ENCODE results near the gene C17orf75. TPM values are rescaled to one million over a fixed set of nuclear protein-coding genes. Genes with fewer than 3 reads are reported as not detected.

C17orf75 gene
- total RNA-seq, 1 experiment from 2014 or later, result 26.9 TPM

- Histone ChIP-seq H3K9me3 (ENCODE audit: low read depth, low read length, poor library complexity, severe bottlenecking) (no peaks in the 10 kb centered on the region), H3K27ac (ENCODE audit: low read depth, low read length, poor library complexity, severe bottlenecking) (no peak overlapping the region), H3K4me3 (ENCODE audit: low read depth, low read length, poor library complexity, severe bottlenecking) (no peak overlapping the region), H3K36me3 (ENCODE audit: insufficient read depth, low read length, poor library complexity, severe bottlenecking) (peaks cover 8% of the 10 kb centered on the region), H3K4me1 (ENCODE audit: insufficient read depth, low read length, poor library complexity, severe bottlenecking) (peaks cover 7% of the 10 kb centered on the region), H3K27me3 (replicated peaks; ENCODE audit: insufficient read depth, low read depth, low read length, poor library complexity) (no peaks in the 10 kb centered on the region)
- intact Hi-C loops (cut with micrococcal nuclease; ENCODE audit: unreplicated experiment), result no loop called here
- ChIA-PET CTCF (no interaction called here), POLR2A (ENCODE audit: low non-redundant PET) (no interaction called here)
- TF ChIP-seq, protein P1, sequence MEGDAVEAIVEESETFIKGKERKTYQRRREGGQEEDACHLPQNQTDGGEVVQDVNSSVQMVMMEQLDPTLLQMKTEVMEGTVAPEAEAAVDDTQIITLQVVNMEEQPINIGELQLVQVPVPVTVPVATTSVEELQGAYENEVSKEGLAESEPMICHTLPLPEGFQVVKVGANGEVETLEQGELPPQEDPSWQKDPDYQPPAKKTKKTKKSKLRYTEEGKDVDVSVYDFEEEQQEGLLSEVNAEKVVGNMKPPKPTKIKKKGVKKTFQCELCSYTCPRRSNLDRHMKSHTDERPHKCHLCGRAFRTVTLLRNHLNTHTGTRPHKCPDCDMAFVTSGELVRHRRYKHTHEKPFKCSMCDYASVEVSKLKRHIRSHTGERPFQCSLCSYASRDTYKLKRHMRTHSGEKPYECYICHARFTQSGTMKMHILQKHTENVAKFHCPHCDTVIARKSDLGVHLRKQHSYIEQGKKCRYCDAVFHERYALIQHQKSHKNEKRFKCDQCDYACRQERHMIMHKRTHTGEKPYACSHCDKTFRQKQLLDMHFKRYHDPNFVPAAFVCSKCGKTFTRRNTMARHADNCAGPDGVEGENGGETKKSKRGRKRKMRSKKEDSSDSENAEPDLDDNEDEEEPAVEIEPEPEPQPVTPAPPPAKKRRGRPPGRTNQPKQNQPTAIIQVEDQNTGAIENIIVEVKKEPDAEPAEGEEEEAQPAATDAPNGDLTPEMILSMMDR (conservative IDR thresholded peaks at IDR 0.05; ENCODE audit: low read depth, low read length), result no peak
- TF ChIP-seq EZH2 (IDR thresholded peaks at IDR 0.05; ENCODE audit: borderline replicate concordance, low read depth, low read length, poor library complexity, severe bottlenecking), result no peak
- peak; percentile 42 for DNase-seq (ENCODE audit: low spot score)
- no TSS peak for BruUV-seq (replicated peaks)
Observed at GRCh38 chr17:32335687-32336086, 6.3 kb downstream of the C17orf75 start.

DNA sequence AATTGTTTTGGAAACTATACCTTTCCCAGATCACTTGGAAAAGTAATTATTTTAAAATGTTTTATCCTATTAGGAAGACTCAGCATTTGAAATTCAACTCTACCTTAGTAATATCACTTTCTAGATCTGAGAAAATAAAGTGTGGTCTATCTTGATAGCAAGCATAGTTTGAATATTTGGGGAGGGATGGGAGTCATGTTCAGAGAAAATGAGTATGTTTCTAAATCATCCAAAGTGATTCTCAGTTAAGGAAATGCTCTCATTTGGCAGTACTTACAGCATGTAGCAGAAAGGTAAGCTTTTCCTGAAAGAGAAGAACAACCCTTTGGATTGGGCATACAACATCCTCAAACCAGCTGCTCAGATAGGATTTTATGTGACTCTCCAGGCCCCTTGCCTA, 6.9 kb downstream of the C17orf75 start:
- ChIA-PET POLR2A (ENCODE audit: low non-redundant PET) (no interaction called here), CTCF (no interaction called here)
- peaks cover 11% of the 10 kb centered on the region for H3K4me1 ChIP-seq (ENCODE audit: insufficient read depth, low read length, poor library complexity, severe bottlenecking)
- TF ChIP-seq EZH2 (IDR thresholded peaks at IDR 0.05; ENCODE audit: borderline replicate concordance, low read depth, low read length, poor library complexity, severe bottlenecking), result no peak
- TF ChIP-seq, protein P1 (conservative IDR thresholded peaks at IDR 0.05; ENCODE audit: low read depth, low read length), result no peak
- H3K4me3 ChIP-seq (ENCODE audit: low read depth, low read length, poor library complexity, severe bottlenecking), result no peak overlapping the region
- no peak overlapping the region for H3K27ac ChIP-seq (ENCODE audit: low read depth, low read length, poor library complexity, severe bottlenecking)
- no TSS peak for BruUV-seq (replicated peaks)
- no peak for DNase-seq (ENCODE audit: low spot score)
- no peaks in the 10 kb centered on the region for H3K27me3 ChIP-seq (replicated peaks; ENCODE audit: insufficient read depth, low read depth, low read length, poor library complexity)
- H3K36me3 ChIP-seq (ENCODE audit: insufficient read depth, low read length, poor library complexity, severe bottlenecking), result peaks cover 8% of the 10 kb centered on the region
- intact Hi-C loops (cut with micrococcal nuclease; ENCODE audit: unreplicated experiment), result no loop called here
- H3K9me3 ChIP-seq (ENCODE audit: low read depth, low read length, poor library complexity, severe bottlenecking), result no peaks in the 10 kb centered on the region

DNA sequence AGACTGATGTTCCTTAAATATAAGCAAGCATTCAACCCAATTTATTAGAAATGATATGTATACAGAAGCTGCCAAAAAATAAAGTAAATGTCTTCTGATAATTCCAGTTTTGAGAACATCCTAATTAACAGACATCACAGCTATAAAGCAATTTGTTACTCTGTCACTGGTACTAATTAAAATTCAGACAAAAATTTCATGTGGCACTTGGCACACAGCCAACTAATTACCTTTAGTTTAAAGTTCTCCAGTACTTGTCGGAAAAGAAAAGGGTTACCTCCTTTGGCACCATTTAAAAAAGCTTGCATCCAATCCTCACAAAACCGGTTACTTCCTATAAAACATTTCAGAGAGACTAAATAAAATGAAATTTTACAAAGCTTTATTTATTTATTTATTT, 8.8 kb downstream of the C17orf75 start:
- no peak overlapping the region for H3K4me3 ChIP-seq (ENCODE audit: low read depth, low read length, poor library complexity, severe bottlenecking)
- DNase-seq (ENCODE audit: low spot score), result no peak
- CTCF ChIA-PET, result no interaction called here
- no peaks in the 10 kb centered on the region for H3K9me3 ChIP-seq (ENCODE audit: low read depth, low read length, poor library complexity, severe bottlenecking)
- no peak for TF ChIP-seq EZH2 (IDR thresholded peaks at IDR 0.05; ENCODE audit: borderline replicate concordance, low read depth, low read length, poor library complexity, severe bottlenecking)
- TF ChIP-seq, protein P1 (conservative IDR thresholded peaks at IDR 0.05; ENCODE audit: low read depth, low read length), result no peak
- no peaks in the 10 kb centered on the region for H3K27me3 ChIP-seq (replicated peaks; ENCODE audit: insufficient read depth, low read depth, low read length, poor library complexity)
- intact Hi-C loops (cut with micrococcal nuclease; ENCODE audit: unreplicated experiment), result no loop called here
- peaks cover 8% of the 10 kb centered on the region for H3K36me3 ChIP-seq (ENCODE audit: insufficient read depth, low read length, poor library complexity, severe bottlenecking)
- peaks cover 11% of the 10 kb centered on the region for H3K4me1 ChIP-seq (ENCODE audit: insufficient read depth, low read length, poor library complexity, severe bottlenecking)
- POLR2A ChIA-PET (ENCODE audit: low non-redundant PET), result no interaction called here
- H3K27ac ChIP-seq (ENCODE audit: low read depth, low read length, poor library complexity, severe bottlenecking), result no peak overlapping the region
- BruUV-seq (replicated peaks), result no TSS peak
